Neuronal stem cell (in vitro differentiated cells): ENCODE measurements around the gene MIOS.
A peak's percentile ranks its signal among the peaks of the same experiment; 100 is the strongest.

Experiments used
- DNase-seq: peaks from one replicate; pipeline ENCODE4 v3.0.0-alpha.2; 2013; ENCODE audit warnings: low spot score
- H2AFZ ChIP-seq: one replicate; pipeline ENCODE4 v1.6.1; 2013; ENCODE audit warnings: mild to moderate bottlenecking, low read length, inconsistent platforms
- H2AK5ac ChIP-seq: 2 replicates; pipeline ENCODE4 v1.6.1; 2013; ENCODE audit warnings: low read depth, mild to moderate bottlenecking, inconsistent platforms, low read length, moderate library complexity, mixed read lengths
- H2BK120ac ChIP-seq: 2 replicates; pipeline ENCODE4 v1.6.1; 2013; ENCODE audit warnings: low read depth, mild to moderate bottlenecking, inconsistent platforms, low read length, moderate library complexity, mixed read lengths
- H2BK12ac ChIP-seq: one replicate; pipeline ENCODE4 v1.6.1; 2013; ENCODE audit warnings: low read length, inconsistent platforms
- H2BK15ac ChIP-seq: 2 replicates; pipeline ENCODE4 v1.6.1; 2013; ENCODE audit warnings: mild to moderate bottlenecking, low read length, inconsistent platforms, mixed read lengths
- H2BK5ac ChIP-seq: one replicate; pipeline ENCODE4 v1.6.1; 2013; ENCODE audit warnings: inconsistent platforms, mild to moderate bottlenecking, low read length, moderate library complexity
- H3K14ac ChIP-seq: one replicate; pipeline ENCODE4 v1.6.1; 2013; ENCODE audit warnings: low read length, inconsistent platforms
- H3K18ac ChIP-seq: 2 replicates; pipeline ENCODE4 v1.6.1; 2013; ENCODE audit warnings: low read length, inconsistent platforms
- H3K23ac ChIP-seq: 2 replicates; pipeline ENCODE4 v1.6.1; 2013; ENCODE audit warnings: low read depth, mild to moderate bottlenecking, mixed read lengths, low read length, inconsistent platforms; ENCODE audit not compliant: poor library complexity
- H3K27ac ChIP-seq: replicated peaks from 3 replicates; pipeline ENCODE4 v1.5.1; 2013; ENCODE audit warnings: low read length, inconsistent platforms
- H3K27me3 ChIP-seq, 3 experiments: 2 replicates each; pipeline ENCODE4 v1.6.1; 2013; ENCODE audit warnings: low read length in 3 of 3, mild to moderate bottlenecking in 2 of 3, inconsistent platforms in 1 of 3, low read depth in 1 of 3, mixed read lengths in 1 of 3, moderate library complexity in 1 of 3; ENCODE audit not compliant: control insufficient read depth in 3 of 3, insufficient read depth in 3 of 3
- H3K36me3 ChIP-seq, 2 donors: replicated peaks in 1 of 2; 2 replicates each; pipeline ENCODE4 v1.6.1; 2013; ENCODE audit warnings: low read length in 2 of 2; ENCODE audit not compliant: control insufficient read depth in 2 of 2, insufficient read depth in 2 of 2
- H3K4ac ChIP-seq: 2 replicates; pipeline ENCODE4 v1.6.1; 2013; ENCODE audit warnings: inconsistent platforms, mild to moderate bottlenecking, low read length, moderate library complexity
- H3K4me1 ChIP-seq, 2 donors: 1 replicate in 1 of 2; 2 replicates in 1 of 2; pipeline ENCODE4 v1.6.1; 2013; ENCODE audit warnings: low read length in 2 of 2, low read depth in 1 of 2; ENCODE audit not compliant: control insufficient read depth in 2 of 2, insufficient read depth in 1 of 2
- H3K4me2 ChIP-seq: one replicate; pipeline ENCODE4 v1.6.1; 2013; ENCODE audit warnings: mild to moderate bottlenecking, low read length, inconsistent platforms; ENCODE audit not compliant: insufficient read depth, poor library complexity, severe bottlenecking
- H3K4me3 ChIP-seq, 2 donors: 2 replicates each; pipeline ENCODE4 v1.5.1; 2013; ENCODE audit warnings: low read length in 2 of 2, mild to moderate bottlenecking in 2 of 2, inconsistent platforms in 1 of 2, moderate library complexity in 1 of 2
- H3K79me1 ChIP-seq: one replicate; pipeline ENCODE4 v1.6.1; 2013; ENCODE audit warnings: low read depth, mild to moderate bottlenecking, inconsistent platforms, low read length, moderate library complexity
- H3K9ac ChIP-seq: one replicate; pipeline ENCODE4 v1.6.1; 2013; ENCODE audit warnings: mild to moderate bottlenecking, low read depth, low read length, inconsistent platforms; ENCODE audit not compliant: poor library complexity
- H3K9me3 ChIP-seq, 2 donors: replicated peaks in 1 of 2; 2 replicates each; pipeline versions ENCODE3 to v1.6.1; 2013; ENCODE audit warnings: low read length in 2 of 2, mild to moderate bottlenecking in 2 of 2, inconsistent platforms in 1 of 2, low read depth in 1 of 2, mixed read lengths in 1 of 2, moderate library complexity in 1 of 2; ENCODE audit not compliant: control insufficient read depth in 2 of 2, insufficient read depth in 1 of 2
- H4K8ac ChIP-seq: one replicate; pipeline ENCODE4 v1.6.1; 2013; ENCODE audit warnings: low read depth, mild to moderate bottlenecking, inconsistent platforms, low read length, moderate library complexity
- H4K91ac ChIP-seq: one replicate; pipeline ENCODE4 v1.6.1; 2013; ENCODE audit warnings: low read length, low read depth, mild to moderate bottlenecking, inconsistent platforms; ENCODE audit not compliant: poor library complexity
- WGBS, 2 donors: extraction: QIAGEN DNeasy Blood & Tissue Kit; methylation state at CpG; one replicate each; pipeline ENCODE4 v1.1.7; 2013; ENCODE audit warnings: missing lambda C conversion rate in 2 of 2, mixed read lengths in 1 of 2; ENCODE audit not compliant: insufficient read length in 2 of 2, insufficient replicate concordance in 1 of 2; ENCODE audit errors: extremely low coverage in 2 of 2; 5-methylcytosine and 5-hydroxymethylcytosine counted together

MIOS gene

DNA sequence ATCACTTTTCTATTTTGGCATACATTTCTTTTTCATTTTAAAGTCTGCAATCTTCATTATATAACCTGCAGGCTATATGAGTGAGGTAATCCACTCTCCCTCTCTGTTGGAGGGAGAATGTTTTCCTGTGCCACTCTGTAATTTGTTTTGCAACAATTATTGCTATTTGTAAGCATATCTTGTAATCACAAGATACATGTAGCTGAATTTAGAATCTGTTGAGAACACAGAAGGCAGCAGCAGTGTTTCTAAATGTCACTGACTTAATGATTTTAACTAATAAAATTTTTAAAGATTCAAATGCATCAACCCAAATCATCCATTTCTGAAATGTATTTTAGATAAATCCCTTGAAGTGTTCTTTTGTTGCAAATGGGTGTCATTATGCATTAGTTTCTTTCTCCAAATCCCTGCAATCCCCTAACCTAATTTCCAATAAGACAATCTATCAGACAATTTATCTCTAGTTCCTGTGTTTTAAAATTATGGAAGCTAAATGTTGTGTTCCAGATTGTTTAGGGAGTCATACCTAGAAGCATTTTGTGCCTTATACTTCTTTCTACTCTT is 54.0 kb downstream of the MIOS start:
- no peaks in the 10 kb centered on the region for H3K9me3 ChIP-seq
- H2BK120ac ChIP-seq: no peak overlapping the region
- no peak overlapping the region for H3K4me3 ChIP-seq
- no peak overlapping the region for H4K8ac ChIP-seq
- H2BK15ac ChIP-seq: no peak overlapping the region
- H3K4ac ChIP-seq: no peak overlapping the region
- H3K18ac ChIP-seq: no peak overlapping the region
- no peak overlapping the region for H3K23ac ChIP-seq
- H2AK5ac ChIP-seq: no peak overlapping the region
- no peak overlapping the region for H2BK12ac ChIP-seq
- H4K91ac ChIP-seq: no peak overlapping the region
- no peak overlapping the region for H2BK5ac ChIP-seq
- H3K4me1 ChIP-seq: no peaks in the 10 kb centered on the region
- no peaks in the 10 kb centered on the region for H3K27me3 ChIP-seq
- no peak overlapping the region for H2AFZ ChIP-seq
- H3K14ac ChIP-seq: no peak overlapping the region
- no peak overlapping the region for H3K9ac ChIP-seq
- H3K36me3 ChIP-seq: no peaks in the 10 kb centered on the region
- H3K4me2 ChIP-seq: no peak overlapping the region
- no peak overlapping the region for H3K27ac ChIP-seq
- no peak for DNase-seq
- no peaks in the 10 kb centered on the region for H3K79me1 ChIP-seq

DNA sequence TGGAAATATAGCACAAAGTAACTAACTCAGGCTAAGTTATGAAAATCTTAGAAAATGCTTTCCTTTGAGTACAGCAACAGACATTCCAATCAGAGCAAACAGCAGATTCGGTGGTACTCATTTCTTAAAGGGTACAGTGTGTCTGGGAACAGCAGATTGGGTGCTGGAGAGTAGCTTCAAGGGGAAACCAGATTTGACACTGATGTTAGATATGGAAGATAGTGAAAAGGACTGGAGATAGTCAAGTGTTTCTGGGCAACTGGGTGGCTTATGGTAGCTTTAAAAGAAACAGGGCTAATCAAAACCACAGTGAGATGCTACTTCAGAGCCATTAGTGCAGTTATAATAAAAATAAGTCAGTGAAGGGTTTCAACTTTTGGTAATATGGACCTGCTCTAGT is 61.8 kb downstream of the MIOS start:
- Histone ChIP-seq H3K36me3 (no peaks in the 10 kb centered on the region), H2BK120ac (no peak overlapping the region), H3K14ac (no peak overlapping the region), H3K9ac (no peak overlapping the region), H3K4ac (no peak overlapping the region), H3K27ac (no peak overlapping the region), H3K9me3 (peaks cover 0 to 2% of the 10 kb centered on the region in 2 donors), H3K4me2 (no peak overlapping the region), H4K8ac (no peak overlapping the region), H3K79me1 (no peaks in the 10 kb centered on the region), H3K27me3 (no peaks in the 10 kb centered on the region), H3K4me3 (no peak overlapping the region), H2BK12ac (no peak overlapping the region), H2AK5ac (no peak overlapping the region), H2AFZ (no peak overlapping the region), H3K18ac (no peak overlapping the region), H2BK5ac (no peak overlapping the region), H4K91ac (no peak overlapping the region), H3K23ac (no peak overlapping the region), H2BK15ac (no peak overlapping the region), H3K4me1 (no peaks in the 10 kb centered on the region)
- WGBS, 2 donors: no CpG with 5 or more reads among the region's 1 CpG
- no peak for DNase-seq

DNA sequence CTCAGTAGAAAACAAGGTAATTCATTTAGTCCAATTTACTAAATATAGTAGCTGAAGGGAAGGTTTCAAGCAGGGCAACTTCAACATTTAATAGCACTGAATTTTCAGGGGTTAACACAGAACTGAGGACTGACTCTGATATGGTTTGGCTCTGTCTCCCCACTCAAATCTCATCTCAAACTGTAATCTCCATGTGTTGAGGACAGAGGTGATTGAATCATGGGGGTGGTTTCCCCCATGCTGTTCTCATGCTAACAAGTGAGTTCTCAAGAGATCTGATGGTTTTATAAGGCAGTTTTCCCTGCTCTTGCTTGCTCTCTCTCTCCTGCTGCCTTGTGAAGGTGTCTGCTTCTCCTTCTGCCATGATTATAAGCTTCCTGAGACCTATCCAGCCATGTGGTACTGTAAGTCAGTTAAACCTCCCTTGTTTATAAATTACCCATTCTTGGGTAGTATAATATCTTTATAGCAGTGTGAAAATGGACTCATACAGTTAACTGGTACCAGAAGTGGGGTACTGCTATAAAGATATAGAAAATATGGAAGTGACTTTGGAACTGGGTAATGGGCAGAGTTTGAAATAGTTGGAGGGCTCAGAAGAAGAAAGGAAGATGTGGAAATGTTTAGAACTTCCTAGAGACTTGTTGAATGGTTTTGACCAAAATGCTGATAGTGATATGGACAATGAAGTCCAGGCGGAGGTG is 64.1 kb downstream of the MIOS start:
- H2AK5ac ChIP-seq: no peak overlapping the region
- no peak overlapping the region for H2BK120ac ChIP-seq
- H3K4me3 ChIP-seq: no peak overlapping the region
- H3K4ac ChIP-seq: no peak overlapping the region
- H2AFZ ChIP-seq: no peak overlapping the region
- no peak overlapping the region for H3K9ac ChIP-seq
- H2BK5ac ChIP-seq: no peak overlapping the region
- H3K9me3 ChIP-seq: peaks cover 0 to 2% of the 10 kb centered on the region in 2 donors
- H3K14ac ChIP-seq: no peak overlapping the region
- H3K18ac ChIP-seq: no peak overlapping the region
- no peaks in the 10 kb centered on the region for H3K79me1 ChIP-seq
- H3K27me3 ChIP-seq: no peaks in the 10 kb centered on the region
- no peak for DNase-seq
- no peak overlapping the region for H3K23ac ChIP-seq
- no peak overlapping the region for H3K27ac ChIP-seq
- H3K4me1 ChIP-seq: no peaks in the 10 kb centered on the region
- WGBS, 2 donors: no CpG with 5 or more reads among the region's 1 CpG
- no peak overlapping the region for H4K8ac ChIP-seq
- no peak overlapping the region for H2BK15ac ChIP-seq
- peaks cover 0 to 10% of the 10 kb centered on the region in 2 donors for H3K36me3 ChIP-seq
- H4K91ac ChIP-seq: no peak overlapping the region
- H3K4me2 ChIP-seq: no peak overlapping the region
- H2BK12ac ChIP-seq: no peak overlapping the region

DNA sequence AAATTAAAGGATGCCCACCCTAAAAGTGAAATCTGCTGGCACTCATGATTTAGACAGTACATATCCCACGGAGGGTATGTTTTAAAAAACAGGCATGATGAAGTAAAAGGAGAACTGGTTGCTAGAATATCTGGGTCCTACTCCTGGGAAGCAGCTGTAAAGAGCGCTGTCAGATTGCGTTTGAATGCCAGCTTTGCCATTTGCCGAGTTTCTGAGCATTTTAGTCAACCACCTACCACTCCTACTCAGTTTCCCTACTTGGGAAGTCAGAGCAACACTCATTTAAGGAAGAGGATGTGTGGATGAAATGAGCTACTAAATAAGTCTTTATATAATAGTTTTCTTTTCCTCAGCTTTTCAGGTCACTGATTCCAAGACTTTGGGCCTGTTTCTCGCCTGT is 72.7 kb downstream of the MIOS start:
- no peak overlapping the region for H3K9ac ChIP-seq
- H4K91ac ChIP-seq: no peak overlapping the region
- H3K27me3 ChIP-seq: no peaks in the 10 kb centered on the region
- no peak overlapping the region for H2BK12ac ChIP-seq
- no peak overlapping the region for H3K27ac ChIP-seq
- no peak overlapping the region for H2BK120ac ChIP-seq
- peaks cover 2 to 5% of the 10 kb centered on the region in 2 donors for H3K4me1 ChIP-seq
- H2AK5ac ChIP-seq: no peak overlapping the region
- no peak for DNase-seq
- H2BK15ac ChIP-seq: no peak overlapping the region
- no peak overlapping the region for H4K8ac ChIP-seq
- H3K79me1 ChIP-seq: peaks cover 1% of the 10 kb centered on the region
- no CpG with 5 or more reads among the region's 5 CpGs for WGBS, 2 donors
- peaks cover 3 to 37% of the 10 kb centered on the region in 2 donors for H3K36me3 ChIP-seq
- H3K4me3 ChIP-seq: peak overlapping the region; percentile 87 to 89
- peak overlapping the region; percentile 90 for H2AFZ ChIP-seq
- H3K9me3 ChIP-seq: no peaks in the 10 kb centered on the region
- H3K4ac ChIP-seq: no peak overlapping the region
- no peak overlapping the region for H2BK5ac ChIP-seq
- H3K18ac ChIP-seq: no peak overlapping the region
- H3K4me2 ChIP-seq: peak overlapping the region; percentile 55
- H3K14ac ChIP-seq: no peak overlapping the region
- no peak overlapping the region for H3K23ac ChIP-seq
